K562 (cell line): Measurements from ENCODE around the gene STON1. TPM values are rescaled to one million over a fixed set of nuclear protein-coding genes. Genes with fewer than 3 reads are reported as not detected.

Source experiments
- ARID1B ChIP-seq: fragments of 450-650 bp; IDR thresholded peaks from 2 replicates; pipeline ENCODE4 v1.6.1; 2016; ENCODE audit warnings: antibody characterized with exemption, mild to moderate bottlenecking, inconsistent platforms
- BCLAF1 ChIP-seq, 2 experiments: fragments of 450-650 bp in 1 of 2; IDR thresholded peaks; 2 replicates each; pipeline ENCODE4 v1.6.1; 2011 to 2017; ENCODE audit warnings: low read depth in 2 of 2, antibody characterized with exemption in 1 of 2, borderline replicate concordance in 1 of 2, low read length in 1 of 2, mild to moderate bottlenecking in 1 of 2, mixed read lengths in 1 of 2; ENCODE audit not compliant: control insufficient read depth in 1 of 2
- BRD4 ChIP-seq: fragments of 200-600 bp; sonication (generic); IDR thresholded peaks from 2 replicates; pipeline ENCODE4 v1.6.1; 2017; ENCODE audit warnings: inconsistent platforms
- CBFA2T2 ChIP-seq: fragments of 450-650 bp; conservative IDR thresholded peaks from 2 replicates; pipeline ENCODE4 v1.6.1; 2017; ENCODE audit warnings: mild to moderate bottlenecking
- HES1 ChIP-seq: fragments of 450-650 bp; IDR thresholded peaks from 2 replicates; pipeline ENCODE4 v1.6.1; 2016; ENCODE audit warnings: low read depth, mild to moderate bottlenecking, moderate library complexity
- HMBOX1 ChIP-seq: sonication (generic); IDR thresholded peaks from 2 replicates; pipeline ENCODE4 v1.6.1; 2016
- KDM1A ChIP-seq, 2 experiments: fragments of 450-650 bp; IDR thresholded peaks; 2 replicates each; pipeline ENCODE4 v1.6.1; 2016; ENCODE audit warnings: mild to moderate bottlenecking in 2 of 2
- MXI1 ChIP-seq: IDR thresholded peaks from 2 replicates; pipeline ENCODE4 v1.6.1; 2011; ENCODE audit warnings: low read depth, mild to moderate bottlenecking, improper control_type of control experiment, low read length
- NBN ChIP-seq: fragments of 450-650 bp; IDR thresholded peaks from 2 replicates; pipeline ENCODE4 v1.6.1; 2016; ENCODE audit warnings: low read depth, mild to moderate bottlenecking
- POLR3A ChIP-seq: IDR thresholded peaks from 2 replicates; pipeline ENCODE4 v1.6.1; 2011; ENCODE audit warnings: borderline replicate concordance, mild to moderate bottlenecking, moderate library complexity; ENCODE audit not compliant: insufficient read length, insufficient read depth; ENCODE audit errors: extremely low read depth
- RBM22 ChIP-seq: fragments of 200-400 bp; formaldehyde crosslinking; IDR thresholded peaks from 2 replicates; pipeline ENCODE4 v1.6.1; 2018; ENCODE audit warnings: low read length, low read depth; ENCODE audit not compliant: poor library complexity, severe bottlenecking
- THAP7 ChIP-seq: fragments of 250-450 bp; sonication (Bioruptor Pico); IDR thresholded peaks from 2 replicates; pipeline ENCODE4 v1.5.0; 2021
- U2AF1 ChIP-seq: fragments of 200-400 bp; formaldehyde crosslinking; optimal IDR thresholded peaks from 2 replicates; pipeline ENCODE3; 2017; ENCODE audit warnings: mild to moderate bottlenecking, low read depth, low read length, moderate library complexity
- ZEB2 ChIP-seq: fragments of 450-650 bp; IDR thresholded peaks from 2 replicates; pipeline ENCODE4 v1.6.1; 2016
- ZNF133 ChIP-seq: fragments of 250-450 bp; sonication (Bioruptor Pico); IDR thresholded peaks from 2 replicates; pipeline ENCODE4 v1.4.0; 2020; ENCODE audit warnings: mild to moderate bottlenecking
- ZNF316 ChIP-seq: fragments of 450-650 bp; IDR thresholded peaks from 2 replicates; pipeline ENCODE4 v1.6.1; 2016
- ZNF639 ChIP-seq, 2 experiments: fragments of 200-800 bp in 1 of 2; sonication (Bioruptor generic) in 1 of 2; sonication (generic) in 1 of 2; formaldehyde crosslinking in 1 of 2; IDR thresholded peaks in 1 of 2; conservative IDR thresholded peaks in 1 of 2; 2 replicates each; pipeline versions ENCODE4 v1.5.0 to v1.6.1; 2016 to 2020; ENCODE audit warnings: missing compliant biosample characterization in 1 of 2, missing genetic modification characterization in 1 of 2, missing genetic modification reagents in 1 of 2
- polyA plus RNA-seq, 8 experiments: library from polyadenylated mRNA; depleted of rRNA in 4 of 8; stranded (reverse) in 5 of 8; unstranded in 3 of 8; fragments of >200 nt; fragmentation: Nextera tagmentation in 2 of 8; fragmentation: Illumina TruSeq in 1 of 8; extraction: Ambion mirVana in 2 of 8; extraction: Trizol in 1 of 8; gene quantifications; 2 replicates each; pipeline versions ENCODE4 v1.2.1 to v1.2.3, GENCODE V29; 2011 to 2014; ENCODE audit warnings: inconsistent platforms in 1 of 8, missing spikeins in 1 of 8
- total RNA-seq, 7 experiments: library from RNA; depleted of rRNA in 6 of 7; stranded (reverse); fragments of >200 nt in 6 of 7; fragmentation: Illumina TruSeq in 2 of 7; extraction: Trizol in 2 of 7; gene quantifications; 2 replicates each; pipeline versions ENCODE4 v1.2.1 to v1.2.3, GENCODE V29; 2011 to 2021; ENCODE audit warnings: low replicate concordance in 1 of 7
- TF ChIP-seq, protein P1 (sequence below): fragments of 450-650 bp; IDR thresholded peaks from 2 replicates; pipeline ENCODE4 v1.6.1; 2016; ENCODE audit warnings: mild to moderate bottlenecking

The STON1 gene
- total and polyA plus RNA-seq, 9 of the 15 experiments (the other 6 are each of a cell fraction or from before 2014, with no cell fraction given): 0.07 to 1.2 (median 0.55) TPM

DNA sequence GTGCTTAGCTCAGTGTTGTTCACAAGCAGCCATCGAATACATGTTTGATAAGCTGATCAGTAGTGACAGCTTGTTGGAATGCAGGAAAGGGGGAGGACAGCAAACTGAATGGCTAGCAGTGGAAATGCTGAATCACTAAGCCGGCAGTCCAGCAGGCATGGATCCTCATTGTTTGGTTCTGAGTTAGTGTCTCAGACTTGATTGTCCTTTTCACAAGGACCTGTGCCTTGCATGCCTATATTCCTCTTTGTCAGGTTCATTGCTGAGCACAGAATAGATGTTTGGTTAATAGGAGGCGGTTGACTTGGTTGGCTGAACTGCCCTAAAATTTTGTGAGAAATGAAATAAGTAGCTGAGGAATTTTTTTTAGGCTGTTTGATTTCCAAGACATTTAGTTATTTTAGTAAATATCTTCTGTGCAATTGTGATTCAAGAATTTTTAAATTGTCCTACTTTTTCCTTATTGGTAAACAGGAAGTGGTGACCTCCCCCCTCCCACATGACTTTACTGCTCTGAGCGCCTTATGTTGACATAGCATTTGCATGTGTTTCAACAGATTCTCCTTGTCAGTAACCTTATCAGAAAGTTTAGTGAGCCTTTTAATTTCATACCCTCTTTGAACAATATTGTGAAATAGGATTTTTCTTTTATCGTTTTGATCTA lies 21.4 kb upstream of the STON1 start (continued):
- TF ChIP-seq, protein P1, sequence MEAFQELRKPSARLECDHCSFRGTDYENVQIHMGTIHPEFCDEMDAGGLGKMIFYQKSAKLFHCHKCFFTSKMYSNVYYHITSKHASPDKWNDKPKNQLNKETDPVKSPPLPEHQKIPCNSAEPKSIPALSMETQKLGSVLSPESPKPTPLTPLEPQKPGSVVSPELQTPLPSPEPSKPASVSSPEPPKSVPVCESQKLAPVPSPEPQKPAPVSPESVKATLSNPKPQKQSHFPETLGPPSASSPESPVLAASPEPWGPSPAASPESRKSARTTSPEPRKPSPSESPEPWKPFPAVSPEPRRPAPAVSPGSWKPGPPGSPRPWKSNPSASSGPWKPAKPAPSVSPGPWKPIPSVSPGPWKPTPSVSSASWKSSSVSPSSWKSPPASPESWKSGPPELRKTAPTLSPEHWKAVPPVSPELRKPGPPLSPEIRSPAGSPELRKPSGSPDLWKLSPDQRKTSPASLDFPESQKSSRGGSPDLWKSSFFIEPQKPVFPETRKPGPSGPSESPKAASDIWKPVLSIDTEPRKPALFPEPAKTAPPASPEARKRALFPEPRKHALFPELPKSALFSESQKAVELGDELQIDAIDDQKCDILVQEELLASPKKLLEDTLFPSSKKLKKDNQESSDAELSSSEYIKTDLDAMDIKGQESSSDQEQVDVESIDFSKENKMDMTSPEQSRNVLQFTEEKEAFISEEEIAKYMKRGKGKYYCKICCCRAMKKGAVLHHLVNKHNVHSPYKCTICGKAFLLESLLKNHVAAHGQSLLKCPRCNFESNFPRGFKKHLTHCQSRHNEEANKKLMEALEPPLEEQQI: no peak
- TF ChIP-seq RBM22 (no peak), ZNF316 (peak; percentile 92), MXI1 (no peak), NBN (0 out of 2 replicates have a peak, but pooled peaks have one; percentile 42), KDM1A (IDR thresholded peaks at IDR 0.05) (peak; percentile 24 to 41; a peak in 1 of 4 replicates), BCLAF1 (IDR thresholded peaks at IDR 0.05; ENCODE audit: borderline replicate concordance in 1 of 2, control insufficient read depth in 1 of 2, low read depth in 2 of 2, low read length in 1 of 2) (no peak), POLR3A (no peak), ZNF639 (CRISPR knock-in tag; conservative IDR thresholded peaks at IDR 0.05 in 1 of 2, IDR thresholded peaks at IDR 0.05 in 1 of 2) (peak in 1 of 2 experiments; percentile 82; a peak in 1 of 4 replicates), ARID1B (peak; percentile 74), HES1 (no peak), U2AF1 (no peak), ZNF133 (CRISPR knock-in tag) (no peak), BRD4 (peak; percentile 67), CBFA2T2 (no peak; the same call in 1 of the 2 replicates), ZEB2 (no peak), THAP7 (CRISPR knock-in tag) (no peak), HMBOX1 (no peak)
